SK-N-SH (cell line): ENCODE results near the gene SLC35F1. TPM values are rescaled to one million over a fixed set of nuclear protein-coding genes. Genes with fewer than 3 reads are reported as not detected.

Source experiments
- CTCF ChIA-PET: fragments of 300-600, 350-600 bp; formaldehyde crosslinking; extraction: SDS; loops from one replicate; lab custom pipeline; 2021; lab: Yijun Ruan, JAX
- POLR2A ChIA-PET: fragments of 350-600 bp; sonication (Branson Sonifier 250); formaldehyde crosslinking; extraction: SDS; loops from one replicate; lab custom pipeline; 2020; ENCODE audit warnings: antibody characterized with exemption, inconsistent platforms; lab: Yijun Ruan, JAX
- DNase-seq: peaks from one replicate; pipeline ENCODE4 v3.0.0; 2012
- H2AFZ ChIP-seq: fragments of 200-600 bp; sonication (generic); 2 replicates; pipeline ENCODE4 v1.8.1; 2016; ENCODE audit warnings: antibody characterized with exemption, mild to moderate bottlenecking, low read depth
- H3F3A ChIP-seq: fragments of 200-600 bp; sonication (generic); replicated peaks from 2 replicates; pipeline ENCODE3; 2016; ENCODE audit warnings: antibody characterized with exemption, mild to moderate bottlenecking; ENCODE audit not compliant: insufficient read depth
- H3K27ac ChIP-seq, 2 experiments: fragments of 200-500 bp in 1 of 2; fragments of 200-600 bp in 1 of 2; sonication (Bioruptor generic) in 1 of 2; sonication (generic), shearing (Covaris generic) in 1 of 2; 2 replicates each; pipeline versions ENCODE4 v1.5.1 to v1.6.1; 2014 to 2016; ENCODE audit warnings: low read depth in 2 of 2, inconsistent platforms in 1 of 2, low read length in 1 of 2, mild to moderate bottlenecking in 1 of 2, mixed read lengths in 1 of 2
- H3K27me3 ChIP-seq: fragments of 200-600 bp; sonication (generic), shearing (Covaris generic); 2 replicates; pipeline ENCODE4 v1.6.1; 2016; ENCODE audit warnings: mixed run types; ENCODE audit not compliant: insufficient read depth
- H3K36me3 ChIP-seq, 2 experiments: fragments of 200-500 bp in 1 of 2; fragments of 200-600 bp in 1 of 2; sonication (Bioruptor generic) in 1 of 2; sonication (generic) in 1 of 2; replicated peaks in 1 of 2; 2 replicates each; pipeline versions ENCODE3 to v1.5.1; 2014 to 2016; ENCODE audit warnings: low read length in 1 of 2, mild to moderate bottlenecking in 1 of 2; ENCODE audit not compliant: insufficient read depth in 2 of 2, control insufficient read depth in 1 of 2
- H3K4me1 ChIP-seq, 2 experiments: fragments of 200-500 bp in 1 of 2; fragments of 200-600 bp in 1 of 2; sonication (Bioruptor generic) in 1 of 2; sonication (generic), shearing (Covaris generic) in 1 of 2; 2 replicates each; pipeline versions ENCODE4 v1.5.1 to v1.6.1; 2014 to 2016; ENCODE audit warnings: low read depth in 1 of 2, low read length in 1 of 2, mixed run types in 1 of 2; ENCODE audit not compliant: insufficient read depth in 2 of 2, control insufficient read depth in 1 of 2
- H3K4me2 ChIP-seq: fragments of 200-600 bp; sonication (generic), shearing (Covaris generic); 2 replicates; pipeline ENCODE4 v1.6.1; 2017; ENCODE audit warnings: mixed run types
- H3K4me3 ChIP-seq, 2 experiments: fragments of 200-500 bp in 1 of 2; fragments of 200-600 bp in 1 of 2; sonication (Bioruptor generic) in 1 of 2; sonication (generic), shearing (Covaris generic) in 1 of 2; 2 replicates each; pipeline versions ENCODE4 v1.5.1 to v1.8.1; 2014 to 2016; ENCODE audit warnings: low read depth in 2 of 2, inconsistent platforms in 1 of 2, low read length in 1 of 2, mild to moderate bottlenecking in 1 of 2, mixed read lengths in 1 of 2, moderate library complexity in 1 of 2
- H3K79me2 ChIP-seq: fragments of 200-600 bp; sonication (generic); 2 replicates; pipeline ENCODE4 v1.8.1; 2017; ENCODE audit warnings: mild to moderate bottlenecking; ENCODE audit not compliant: insufficient read depth
- H3K9ac ChIP-seq: fragments of 200-600 bp; sonication (generic); 2 replicates; pipeline ENCODE4 v1.6.1; 2017; ENCODE audit warnings: mixed run types
- H3K9me2 ChIP-seq: fragments of 200-600 bp; sonication (generic); 2 replicates; pipeline ENCODE4 v1.6.1; 2017; ENCODE audit warnings: mixed run types
- H3K9me3 ChIP-seq: fragments of 200-600 bp; sonication (generic); 2 replicates; pipeline ENCODE4 v1.6.1; 2017; ENCODE audit warnings: mixed run types, mild to moderate bottlenecking, moderate library complexity
- H4K20me1 ChIP-seq: fragments of 200-600 bp; sonication (generic); 2 replicates; pipeline ENCODE4 v1.6.1; 2017; ENCODE audit warnings: mild to moderate bottlenecking, mixed run types; ENCODE audit not compliant: insufficient read depth
- CHD2 ChIP-seq: fragments of 150-350 bp; IDR thresholded peaks from 2 replicates; pipeline ENCODE4 v1.6.1; 2018; ENCODE audit warnings: low read length; ENCODE audit not compliant: partially characterized antibody
- EZH2phosphoT487 ChIP-seq: fragments of 200-600 bp; sonication (generic); IDR thresholded peaks from 2 replicates; pipeline ENCODE4 v1.6.1; 2017; ENCODE audit warnings: low read depth, mixed run types, mild to moderate bottlenecking, antibody characterized with exemption, moderate library complexity, borderline replicate concordance
- FOSL2 ChIP-seq: IDR thresholded peaks from 2 replicates; pipeline ENCODE4 v1.4.0; 2012; ENCODE audit warnings: low read depth, mild to moderate bottlenecking, moderate library complexity, borderline replicate concordance
- FOXM1 ChIP-seq: IDR thresholded peaks from 2 replicates; pipeline ENCODE4 v1.4.0; 2012; ENCODE audit warnings: low read depth, mild to moderate bottlenecking
- GATA2 ChIP-seq: sonication (generic); formaldehyde crosslinking; IDR thresholded peaks from 2 replicates; pipeline ENCODE4 v1.5.0; 2020; ENCODE audit warnings: mild to moderate bottlenecking, missing genetic modification reagents
- JUND ChIP-seq: IDR thresholded peaks from 2 replicates; pipeline ENCODE4 v1.4.0; 2012
- MEF2A ChIP-seq: IDR thresholded peaks from 2 replicates; pipeline ENCODE4 v1.4.0; 2012; ENCODE audit warnings: low read depth, borderline replicate concordance
- NFIC ChIP-seq: IDR thresholded peaks from 2 replicates; pipeline ENCODE4 v1.4.0; 2012; ENCODE audit warnings: borderline replicate concordance
- SIN3A ChIP-seq: IDR thresholded peaks from 2 replicates; pipeline ENCODE4 v1.6.1; 2012; ENCODE audit warnings: low read depth, mild to moderate bottlenecking, low read length, moderate library complexity, borderline replicate concordance
- TCF12 ChIP-seq: IDR thresholded peaks from 2 replicates; pipeline ENCODE4 v1.4.0; 2012
- WGBS: methylation state at CpG from one replicate; pipeline ENCODE4 v1.1.6; 2017; ENCODE audit warnings: low lambda C conversion rate; 5-methylcytosine and 5-hydroxymethylcytosine counted together
- polyA plus RNA-seq, 3 experiments: library from polyadenylated mRNA; depleted of rRNA; stranded (reverse); fragments of >200 nt; gene quantifications; 2 replicates each; pipeline ENCODE4 v1.2.3, GENCODE V29; 2012
- TF ChIP-seq, protein P1 (sequence below): fragments of 200-600 bp; sonication (generic); IDR thresholded peaks from 2 replicates; pipeline ENCODE4 v1.6.1; 2017; ENCODE audit warnings: antibody characterized with exemption, mild to moderate bottlenecking, moderate library complexity
- TF ChIP-seq, protein P2 (sequence below): IDR thresholded peaks from 2 replicates; pipeline ENCODE4 v1.4.0; 2012; ENCODE audit warnings: low read depth, borderline replicate concordance

The SLC35F1 gene
- polyA plus RNA-seq, 1 of the 3 experiments (the other 2 are of a cell fraction) = under 0.01 TPM

DNA sequence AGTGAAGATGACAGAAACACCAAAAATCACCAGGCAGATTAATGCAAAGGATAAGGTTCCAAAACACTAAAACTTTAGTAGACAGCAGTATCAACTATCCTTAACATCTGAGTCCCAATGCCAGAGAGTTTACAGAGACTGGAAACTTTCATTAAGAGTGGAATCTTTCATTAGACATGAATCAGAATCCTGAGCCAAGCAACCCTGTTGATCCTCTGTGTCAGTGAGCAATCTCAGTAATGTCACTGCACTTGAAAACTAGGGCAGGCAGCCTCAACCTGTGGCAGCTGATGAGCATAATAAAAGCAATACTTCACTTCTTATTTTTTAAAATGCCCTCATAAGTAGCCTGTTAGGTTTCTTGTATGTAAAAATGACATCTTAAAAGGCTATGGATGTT, 388.3 kb downstream of the SLC35F1 start:
- DNase-seq = no peak
- no peaks in the 10 kb centered on the region for H4K20me1 ChIP-seq
- POLR2A ChIA-PET = no interaction called here
- TF ChIP-seq, protein P1, sequence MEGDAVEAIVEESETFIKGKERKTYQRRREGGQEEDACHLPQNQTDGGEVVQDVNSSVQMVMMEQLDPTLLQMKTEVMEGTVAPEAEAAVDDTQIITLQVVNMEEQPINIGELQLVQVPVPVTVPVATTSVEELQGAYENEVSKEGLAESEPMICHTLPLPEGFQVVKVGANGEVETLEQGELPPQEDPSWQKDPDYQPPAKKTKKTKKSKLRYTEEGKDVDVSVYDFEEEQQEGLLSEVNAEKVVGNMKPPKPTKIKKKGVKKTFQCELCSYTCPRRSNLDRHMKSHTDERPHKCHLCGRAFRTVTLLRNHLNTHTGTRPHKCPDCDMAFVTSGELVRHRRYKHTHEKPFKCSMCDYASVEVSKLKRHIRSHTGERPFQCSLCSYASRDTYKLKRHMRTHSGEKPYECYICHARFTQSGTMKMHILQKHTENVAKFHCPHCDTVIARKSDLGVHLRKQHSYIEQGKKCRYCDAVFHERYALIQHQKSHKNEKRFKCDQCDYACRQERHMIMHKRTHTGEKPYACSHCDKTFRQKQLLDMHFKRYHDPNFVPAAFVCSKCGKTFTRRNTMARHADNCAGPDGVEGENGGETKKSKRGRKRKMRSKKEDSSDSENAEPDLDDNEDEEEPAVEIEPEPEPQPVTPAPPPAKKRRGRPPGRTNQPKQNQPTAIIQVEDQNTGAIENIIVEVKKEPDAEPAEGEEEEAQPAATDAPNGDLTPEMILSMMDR = no peak
- TF ChIP-seq MEF2A (no peak), CHD2 (no peak), SIN3A (no peak), JUND (no peak), GATA2 (CRISPR knock-in tag) (no peak)
- no peaks in the 10 kb centered on the region for H3K9me2 ChIP-seq
- no peaks in the 10 kb centered on the region for H3K79me2 ChIP-seq
- no peak overlapping the region for H2AFZ ChIP-seq
- H3K36me3 ChIP-seq = peaks cover 0 to 3% of the 10 kb centered on the region in 2 experiments
- no peak overlapping the region for H3K4me2 ChIP-seq
- no peaks in the 10 kb centered on the region for H3K9me3 ChIP-seq
- H3K4me1 ChIP-seq = no peaks in the 10 kb centered on the region
- H3K27ac ChIP-seq = no peak overlapping the region
- CTCF ChIA-PET = interaction anchor here (1.1 to 1.8 kb wide), 3 partner anchors 8 to 12 kb away, joined by 3 to 4 read pairs (median 4); no protein-coding TSS in a partner anchor
- H3F3A ChIP-seq = no peaks in the 10 kb centered on the region
- no peak overlapping the region for H3K4me3 ChIP-seq
- H3K9ac ChIP-seq = no peak overlapping the region
- H3K27me3 ChIP-seq = no peaks in the 10 kb centered on the region

DNA sequence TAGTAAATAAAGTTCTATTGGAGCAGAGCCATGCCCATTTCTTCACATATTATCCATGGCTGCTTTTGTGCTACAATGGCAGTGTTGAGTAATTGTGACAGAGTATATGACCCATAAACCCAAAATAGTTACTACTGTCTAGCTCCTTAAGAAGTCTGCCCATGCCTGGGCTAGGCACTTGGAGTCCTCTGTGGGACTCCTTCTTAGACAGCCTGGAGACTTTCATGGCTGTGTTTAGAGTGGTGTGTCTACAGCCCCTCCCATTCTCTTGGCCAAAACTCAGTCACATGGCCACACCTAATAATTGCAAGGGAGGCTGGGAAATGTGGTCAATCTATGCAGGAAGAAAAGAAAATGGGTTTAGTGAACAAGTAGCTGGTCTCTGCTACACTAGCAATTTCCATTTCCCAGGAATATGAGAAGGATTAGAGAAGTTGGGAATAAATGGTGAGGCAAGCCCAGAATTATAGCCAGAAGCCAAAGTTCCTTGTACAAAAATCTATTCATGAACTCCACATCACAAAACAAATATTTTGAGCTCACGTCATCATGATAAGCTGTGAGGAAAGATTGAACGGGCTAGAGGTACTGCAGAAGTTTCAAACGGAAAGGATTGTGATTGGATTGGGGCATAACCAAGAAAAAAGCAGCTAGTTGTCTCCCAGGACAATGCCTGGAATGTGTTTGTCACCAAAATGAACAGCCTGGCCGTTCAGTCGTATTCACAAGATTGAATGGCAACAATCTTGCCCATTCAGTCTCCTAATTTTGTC, 389.3 kb downstream of the SLC35F1 start:
- H2AFZ ChIP-seq = no peak overlapping the region
- TF ChIP-seq, protein P2, sequence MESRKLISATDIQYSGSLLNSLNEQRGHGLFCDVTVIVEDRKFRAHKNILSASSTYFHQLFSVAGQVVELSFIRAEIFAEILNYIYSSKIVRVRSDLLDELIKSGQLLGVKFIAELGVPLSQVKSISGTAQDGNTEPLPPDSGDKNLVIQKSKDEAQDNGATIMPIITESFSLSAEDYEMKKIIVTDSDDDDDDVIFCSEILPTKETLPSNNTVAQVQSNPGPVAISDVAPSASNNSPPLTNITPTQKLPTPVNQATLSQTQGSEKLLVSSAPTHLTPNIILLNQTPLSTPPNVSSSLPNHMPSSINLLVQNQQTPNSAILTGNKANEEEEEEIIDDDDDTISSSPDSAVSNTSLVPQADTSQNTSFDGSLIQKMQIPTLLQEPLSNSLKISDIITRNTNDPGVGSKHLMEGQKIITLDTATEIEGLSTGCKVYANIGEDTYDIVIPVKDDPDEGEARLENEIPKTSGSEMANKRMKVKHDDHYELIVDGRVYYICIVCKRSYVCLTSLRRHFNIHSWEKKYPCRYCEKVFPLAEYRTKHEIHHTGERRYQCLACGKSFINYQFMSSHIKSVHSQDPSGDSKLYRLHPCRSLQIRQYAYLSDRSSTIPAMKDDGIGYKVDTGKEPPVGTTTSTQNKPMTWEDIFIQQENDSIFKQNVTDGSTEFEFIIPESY = no peak
- TF ChIP-seq FOSL2 = no peak
- no peak for TF ChIP-seq FOXM1
- TF ChIP-seq, protein P1 = no peak
- no peak for TF ChIP-seq NFIC
- no peak for TF ChIP-seq EZH2phosphoT487
- no peak for TF ChIP-seq TCF12
- no peaks in the 10 kb centered on the region for H4K20me1 ChIP-seq
- no peaks in the 10 kb centered on the region for H3K27me3 ChIP-seq
- H3K79me2 ChIP-seq = no peaks in the 10 kb centered on the region
- no peak for DNase-seq
- peaks cover 0 to 3% of the 10 kb centered on the region in 2 experiments for H3K36me3 ChIP-seq
- POLR2A ChIA-PET = no interaction called here
- no peaks in the 10 kb centered on the region for H3K9me2 ChIP-seq
- H3K4me3 ChIP-seq = no peak overlapping the region
- H3F3A ChIP-seq = no peaks in the 10 kb centered on the region
- no peaks in the 10 kb centered on the region for H3K9me3 ChIP-seq
- no peak overlapping the region for H3K27ac ChIP-seq
- H3K4me1 ChIP-seq = no peaks in the 10 kb centered on the region
- 49% methylated on average over 5 of the region's 5 CpGs for WGBS
- CTCF ChIA-PET = interaction anchor here (1.1 to 1.8 kb wide), 4 partner anchors 9 to 287 kb away, joined by 3 to 4 read pairs (median 4); no protein-coding TSS in a partner anchor
- no peak overlapping the region for H3K9ac ChIP-seq
- no peak overlapping the region for H3K4me2 ChIP-seq
